Measurements from ENCODE around the gene CCN5. TPM values are rescaled to one million over a fixed set of nuclear protein-coding genes. Genes with fewer than 3 reads are reported as not detected.

CCN5 gene
- total RNA-seq, 4 donors from 2014 or later, result 5.8 to 32.2 (median 11.2) TPM

DNA sequence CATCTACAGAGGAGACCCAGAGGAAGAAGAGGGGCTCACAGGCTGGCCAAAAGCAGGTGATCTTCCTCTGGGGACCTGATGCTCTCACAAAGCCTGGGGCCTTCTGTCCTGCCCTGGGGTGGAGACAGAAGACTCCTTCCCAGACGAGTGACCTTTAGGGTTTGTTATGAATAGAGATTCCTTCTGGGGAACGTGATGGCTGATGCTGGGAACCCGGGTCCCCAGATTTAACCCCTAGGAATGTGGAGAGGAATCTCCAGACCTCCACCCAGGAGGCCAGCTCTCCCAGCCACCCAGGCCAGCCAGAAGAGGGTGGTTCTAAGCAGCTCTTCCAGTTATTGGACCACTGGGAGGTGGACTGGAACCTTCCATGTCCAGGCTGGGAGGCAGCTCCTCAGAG lies 16.8 kb upstream of the CCN5 start:
- Histone ChIP-seq H3K4me3 (no peak overlapping the region), H3K27me3 (no peaks in the 10 kb centered on the region), H3K4me1 (peaks cover 0 to 16% (median 5%) of the 10 kb centered on the region in 4 donors), H3K27ac (no peak overlapping the region), H3K9me3 (no peaks in the 10 kb centered on the region), H3K36me3 (no peaks in the 10 kb centered on the region)
- no peak for DNase-seq
- TF ChIP-seq POLR2A (IDR thresholded peaks at IDR 0.05), result no peak
- no peak for TF ChIP-seq CTCF (IDR thresholded peaks at IDR 0.05)

DNA sequence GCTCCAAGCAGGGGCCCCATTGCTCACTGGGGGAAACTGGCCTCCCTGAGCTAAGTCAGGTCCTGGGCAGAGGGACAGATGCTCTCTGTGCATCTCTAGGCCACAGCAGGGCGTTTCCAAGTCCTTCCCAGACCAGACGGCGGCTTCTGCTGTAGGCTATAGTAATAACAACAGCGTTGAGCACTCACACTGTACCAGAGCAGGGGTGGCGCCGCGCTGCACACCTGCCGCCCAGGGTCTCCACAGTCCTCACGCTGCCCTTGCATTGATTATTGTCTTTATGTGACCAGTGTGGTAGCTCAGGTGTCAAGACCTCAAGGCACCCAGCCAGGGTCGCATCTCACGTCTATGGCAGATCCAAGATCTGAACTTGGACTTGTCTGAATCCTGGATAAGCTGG lies 14.9 kb upstream of the CCN5 start:
- TF ChIP-seq CTCF (IDR thresholded peaks at IDR 0.05), result no peak
- TF ChIP-seq POLR2A (IDR thresholded peaks at IDR 0.05), result no peak

DNA sequence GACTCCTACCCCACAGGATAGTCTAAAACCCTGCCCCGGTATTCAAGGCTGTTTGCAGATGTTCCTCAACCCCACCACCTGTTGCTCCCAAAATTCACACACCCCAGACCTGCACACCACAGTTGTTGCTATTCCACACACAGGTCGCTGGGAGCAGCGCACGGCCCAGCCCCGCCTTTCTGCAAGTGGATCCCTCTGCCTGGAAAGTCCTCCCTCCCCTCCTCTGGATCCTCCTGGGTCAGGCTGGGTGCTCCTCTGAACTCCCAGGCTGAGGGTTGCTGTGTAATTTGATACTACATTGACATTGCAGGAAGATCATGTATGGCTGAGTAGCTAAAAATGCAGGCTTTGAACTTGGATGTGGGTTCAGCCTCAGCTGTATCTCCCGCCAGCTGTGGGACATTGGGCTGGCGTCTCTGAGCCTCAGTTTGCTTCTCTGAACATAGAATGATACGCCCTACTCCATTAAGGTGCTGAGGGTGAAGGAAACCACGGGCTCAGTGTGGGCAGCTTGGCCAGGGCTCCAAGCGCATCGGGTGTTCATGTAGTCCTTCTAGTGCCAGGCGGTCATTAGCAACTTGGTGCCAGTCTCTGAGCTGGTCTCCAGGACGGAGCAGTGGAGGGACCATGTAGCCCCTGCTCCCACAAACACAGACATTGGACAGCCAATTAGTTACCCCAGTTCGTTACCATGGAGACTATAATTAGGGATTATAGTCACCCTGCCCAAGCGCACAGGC lies 13.9 kb upstream of the CCN5 start:
- Histone ChIP-seq H3K4me3 (no peak overlapping the region), H3K27ac (no peak overlapping the region), H3K4me1 (peaks cover 0 to 16% (median 5%) of the 10 kb centered on the region in 4 donors), H3K27me3 (no peaks in the 10 kb centered on the region), H3K36me3 (no peaks in the 10 kb centered on the region), H3K9me3 (no peaks in the 10 kb centered on the region)
- TF ChIP-seq POLR2A (IDR thresholded peaks at IDR 0.05), result no peak
- TF ChIP-seq CTCF (IDR thresholded peaks at IDR 0.05), result no peak
- no peak for DNase-seq

More for the DNA sequence above, 14.9 kb upstream of the CCN5 start:
- no peak for DNase-seq
- H3K36me3 ChIP-seq, result no peaks in the 10 kb centered on the region
- H3K27ac ChIP-seq, result no peak overlapping the region
- no peak overlapping the region for H3K4me3 ChIP-seq
- H3K9me3 ChIP-seq, result no peaks in the 10 kb centered on the region
- no peaks in the 10 kb centered on the region for H3K27me3 ChIP-seq
- peaks cover 0 to 16% (median 5%) of the 10 kb centered on the region in 4 donors for H3K4me1 ChIP-seq

DNA sequence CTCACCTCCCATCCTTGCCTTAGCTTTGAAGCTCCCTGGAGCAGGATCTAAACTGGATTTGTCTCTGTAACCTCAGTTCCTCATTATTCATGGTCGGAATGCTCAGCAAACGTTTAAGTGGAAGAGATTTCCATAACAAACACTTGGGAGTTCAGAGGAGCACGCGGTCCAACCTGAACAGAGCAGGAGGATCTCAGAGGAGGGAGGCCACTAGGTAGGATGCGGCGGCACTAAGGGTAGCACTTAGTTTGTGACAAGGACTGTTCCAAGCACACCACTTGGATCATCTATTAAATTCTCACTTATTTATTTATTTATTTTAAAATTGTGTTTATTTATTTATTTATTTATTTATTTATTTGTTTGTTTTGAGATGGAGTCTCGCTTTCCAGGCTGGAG lies 13.3 kb upstream of the CCN5 start:
- H3K4me1 ChIP-seq, result peaks cover 0 to 16% (median 5%) of the 10 kb centered on the region in 4 donors
- no peaks in the 10 kb centered on the region for H3K27me3 ChIP-seq
- no peak for DNase-seq
- H3K27ac ChIP-seq, result no peak overlapping the region
- TF ChIP-seq CTCF (IDR thresholded peaks at IDR 0.05) (no peak), POLR2A (IDR thresholded peaks at IDR 0.05) (no peak)
- H3K36me3 ChIP-seq, result no peaks in the 10 kb centered on the region
- no peak overlapping the region for H3K4me3 ChIP-seq
- H3K9me3 ChIP-seq, result no peaks in the 10 kb centered on the region

GRCh38 chr20:44702776-44703175 lies 12.4 kb upstream of the CCN5 start:
- peaks cover 0 to 16% (median 5%) of the 10 kb centered on the region in 4 donors for H3K4me1 ChIP-seq
- H3K27me3 ChIP-seq, result no peaks in the 10 kb centered on the region
- no peak overlapping the region for H3K4me3 ChIP-seq
- no peaks in the 10 kb centered on the region for H3K9me3 ChIP-seq
- peak in 2 of 3 donors; percentile 76 to 86 for DNase-seq
- H3K27ac ChIP-seq, result peak overlapping the region in 2 of 4 donors; percentile 46
- no peaks in the 10 kb centered on the region for H3K36me3 ChIP-seq
- no peak for TF ChIP-seq POLR2A (IDR thresholded peaks at IDR 0.05)
- TF ChIP-seq CTCF (IDR thresholded peaks at IDR 0.05), result no peak
